ENCODE data around the gene RPUSD4. TPM values are rescaled to one million over a fixed set of nuclear protein-coding genes. Genes with fewer than 3 reads are reported as not detected.
A peak's percentile ranks its signal among the peaks of the same experiment; 100 is the strongest.

The RPUSD4 gene
- total and polyA plus RNA-seq, 9 of the 15 experiments (the other 6 are each of a cell fraction or from before 2014, with no cell fraction given) = 27.4 to 56.2 (median 44.6) TPM

- ATAC-seq (no peak), DNase-seq (ENCODE audit: extremely low read depth in 1 of 4, low spot score in 3 of 4) (no peak), FAIRE-seq (no peak)
- in situ Hi-C loops (cut with MboI) = no loop called here
- H3K36me3 ChIP-seq (ENCODE audit: control insufficient read depth, insufficient read depth, low read length) = no peaks in the 10 kb centered on the region
- H3K4me2 ChIP-seq (ENCODE audit: insufficient read depth, low read length) = no peak overlapping the region
- H3K27me3 ChIP-seq (ENCODE audit: control insufficient read depth in 2 of 2, insufficient read depth in 2 of 2, low read length in 2 of 2) = peaks cover 45 to 73% of the 10 kb centered on the region in 2 experiments
- H3K9me3 ChIP-seq (replicated peaks; ENCODE audit: control insufficient read depth, insufficient read depth, low read depth, low read length) = no peaks in the 10 kb centered on the region
- POLR2A ChIA-PET = no interaction called here
- no TSS peak for BruUV-seq (replicated peaks)
- no peak for TF ChIP-seq ZNF239 (CRISPR knock-in tag; IDR thresholded peaks at IDR 0.05)
- TF ChIP-seq NFIC (IDR thresholded peaks at IDR 0.05) = peak; percentile 89
- no peak for TF ChIP-seq ZBED1 (IDR thresholded peaks at IDR 0.05)
- no peak for TF ChIP-seq SIX5 (IDR thresholded peaks at IDR 0.05; ENCODE audit: borderline replicate concordance in 1 of 2, insufficient read depth in 1 of 2, low read depth in 1 of 2, low read length in 2 of 2)
- TF ChIP-seq NFIX (CRISPR knock-in tag; IDR thresholded peaks at IDR 0.05; ENCODE audit: low read depth) = 0 out of 2 replicates have a peak, but pooled peaks have one; percentile 13
- H3K79me2 ChIP-seq (ENCODE audit: control insufficient read depth, insufficient read depth, low read length) = no peaks in the 10 kb centered on the region
- H4K20me1 ChIP-seq (replicated peaks; ENCODE audit: control insufficient read depth, insufficient read depth, low read length) = 0 out of 2 replicates have a peak, but pooled peaks cover 3% of the 10 kb centered on the region
- intact Hi-C loops (cut with micrococcal nuclease) = no loop called here
- no peak overlapping the region for H3K27ac ChIP-seq (ENCODE audit: extremely low read depth, low read depth, low read length)
- CTCF ChIA-PET (ENCODE audit: low intra/inter-chr PET ratio) = no interaction called here
- 0% methylated on average over 6 of the region's 6 CpGs for WGBS (ENCODE audit: insufficient coverage, low coverage, missing lambda C conversion rate)
- H3K4me3 ChIP-seq = no peak overlapping the region
- no peak overlapping the region for H2AFZ ChIP-seq (ENCODE audit: low read depth, low read length)
- H3K9ac ChIP-seq (ENCODE audit: insufficient read depth in 1 of 2, low read depth in 2 of 2, low read length in 2 of 2) = no peak overlapping the region
- peaks cover 0 to 4% of the 10 kb centered on the region in 2 experiments; a peak in 2 of 5 replicates for H3K4me1 ChIP-seq (replicated peaks in 1 of 2; ENCODE audit: control insufficient read depth in 2 of 2, insufficient read depth in 2 of 2, low read length in 2 of 2)
- no peaks in the 10 kb centered on the region for H3K9me1 ChIP-seq (ENCODE audit: control insufficient read depth, insufficient read depth, low read length)
Measured at GRCh38 chr11:126153972-126154371, 57.5 kb downstream of the RPUSD4 start.

DNA sequence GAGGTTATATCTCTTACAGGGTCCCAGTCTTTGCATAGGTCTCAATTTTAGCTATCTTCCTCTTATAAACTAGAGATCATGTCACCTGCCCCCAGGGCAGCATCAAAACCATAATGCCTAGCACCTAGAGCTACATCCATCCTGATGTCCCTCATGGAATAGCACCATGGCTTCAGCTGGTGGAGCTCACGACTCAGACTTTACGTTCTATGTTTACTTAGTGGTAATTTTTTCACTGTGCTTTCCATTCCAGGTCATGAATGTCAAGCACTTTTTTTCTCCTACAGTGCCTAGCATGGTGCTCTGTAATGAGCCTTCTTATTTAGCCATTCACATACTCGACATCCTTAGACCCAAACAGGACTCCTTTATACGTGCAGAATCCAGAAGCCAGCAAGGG lies 58.4 kb downstream of the RPUSD4 start:
- DNase-seq (ENCODE audit: extremely low read depth in 1 of 4, low spot score in 3 of 4) (no peak), ATAC-seq (no peak), FAIRE-seq (no peak)
- Histone ChIP-seq H3K4me2 (ENCODE audit: insufficient read depth, low read length) (no peak overlapping the region), H3K27me3 (ENCODE audit: control insufficient read depth in 2 of 2, insufficient read depth in 2 of 2, low read length in 2 of 2) (peaks cover 42 to 66% of the 10 kb centered on the region in 2 experiments), H3K9me3 (replicated peaks; ENCODE audit: control insufficient read depth, insufficient read depth, low read depth, low read length) (no peaks in the 10 kb centered on the region), H4K20me1 (replicated peaks; ENCODE audit: control insufficient read depth, insufficient read depth, low read length) (no peaks in the 10 kb centered on the region), H3K4me3 (no peak overlapping the region), H3K9ac (ENCODE audit: insufficient read depth in 1 of 2, low read depth in 2 of 2, low read length in 2 of 2) (no peak overlapping the region), H2AFZ (ENCODE audit: low read depth, low read length) (no peak overlapping the region), H3K9me1 (ENCODE audit: control insufficient read depth, insufficient read depth, low read length) (no peaks in the 10 kb centered on the region), H3K27ac (ENCODE audit: extremely low read depth, low read depth, low read length) (no peak overlapping the region), H3K79me2 (ENCODE audit: control insufficient read depth, insufficient read depth, low read length) (no peaks in the 10 kb centered on the region), H3K4me1 (replicated peaks in 1 of 2; ENCODE audit: control insufficient read depth in 2 of 2, insufficient read depth in 2 of 2, low read length in 2 of 2) (peaks cover 0 to 4% of the 10 kb centered on the region in 2 experiments; a peak in 2 of 5 replicates), H3K36me3 (ENCODE audit: control insufficient read depth, insufficient read depth, low read length) (no peaks in the 10 kb centered on the region)
- TF ChIP-seq CBX8 (IDR thresholded peaks at IDR 0.05; ENCODE audit: borderline replicate concordance, extremely low read depth, low read depth, low read length, poor library complexity, severe bottlenecking) = no peak
- TF ChIP-seq NCOA1 (IDR thresholded peaks at IDR 0.05; ENCODE audit: low read depth) = no peak
- no peak for TF ChIP-seq ZNF408 (CRISPR knock-in tag; IDR thresholded peaks at IDR 0.05; ENCODE audit: low read depth)
- no peak for TF ChIP-seq TAL1 (IDR thresholded peaks at IDR 0.05)
- no peak for TF ChIP-seq MEF2A (IDR thresholded peaks at IDR 0.05; ENCODE audit: control insufficient read depth, low read depth, low read length)
- TF ChIP-seq THAP12 (CRISPR knock-in tag; IDR thresholded peaks at IDR 0.05) = no peak
- TF ChIP-seq DDX20 (tag; IDR thresholded peaks at IDR 0.05; ENCODE audit: low read depth) = no peak
- TF ChIP-seq ZNF696 (CRISPR knock-in tag; conservative IDR thresholded peaks at IDR 0.05) = no peak
- no peak for TF ChIP-seq ZNF140 (CRISPR knock-in tag; IDR thresholded peaks at IDR 0.05)
- no peak for TF ChIP-seq CBFB (CRISPR knock-in tag; IDR thresholded peaks at IDR 0.05)
- no TSS peak for BruUV-seq (replicated peaks)
- CTCF ChIA-PET (ENCODE audit: low intra/inter-chr PET ratio) = no interaction called here
- intact Hi-C loops (cut with micrococcal nuclease) = no loop called here
- WGBS (ENCODE audit: insufficient coverage, low coverage, missing lambda C conversion rate) = 0% methylated on average over 4 of the region's 4 CpGs
- POLR2A ChIA-PET = no interaction called here
- in situ Hi-C loops (cut with MboI) = no loop called here

Data from K562 (cell line).